PFSK-1 (cell line): ENCODE data around the gene LRRC41.

Experiments
- FOXP2 ChIP-seq: optimal IDR thresholded peaks from 2 replicates; pipeline ENCODE3; 2011; ENCODE audit warnings: borderline replicate concordance, control low read depth, inconsistent platforms; ENCODE audit not compliant: insufficient read depth; ENCODE audit errors: extremely low read length, extremely low read depth
- POLR2AphosphoS5 ChIP-seq: IDR thresholded peaks from 2 replicates; pipeline ENCODE4 v1.6.1; 2012; ENCODE audit warnings: low read depth, mild to moderate bottlenecking, control low read depth, low read length, moderate library complexity
- SIN3A ChIP-seq: IDR thresholded peaks from 2 replicates; pipeline ENCODE4 v1.6.1; 2012; ENCODE audit warnings: mild to moderate bottlenecking, low read length, moderate library complexity, borderline replicate concordance; ENCODE audit not compliant: insufficient read depth
- TAF1 ChIP-seq: IDR thresholded peaks from 2 replicates; pipeline ENCODE4 v1.6.1; 2012; ENCODE audit warnings: low read length, control low read depth, borderline replicate concordance; ENCODE audit not compliant: insufficient read depth
- TF ChIP-seq, protein P1 (sequence below), 2 experiments: IDR thresholded peaks; 2 replicates each; pipeline versions ENCODE4 v1.6.1 to v1.8.0; 2011 to 2012; ENCODE audit warnings: low read depth in 2 of 2, low read length in 2 of 2, control low read depth in 1 of 2, inconsistent platforms in 1 of 2, mild to moderate bottlenecking in 1 of 2, moderate library complexity in 1 of 2; ENCODE audit not compliant: insufficient read depth in 1 of 2

Gene LRRC41

DNA sequence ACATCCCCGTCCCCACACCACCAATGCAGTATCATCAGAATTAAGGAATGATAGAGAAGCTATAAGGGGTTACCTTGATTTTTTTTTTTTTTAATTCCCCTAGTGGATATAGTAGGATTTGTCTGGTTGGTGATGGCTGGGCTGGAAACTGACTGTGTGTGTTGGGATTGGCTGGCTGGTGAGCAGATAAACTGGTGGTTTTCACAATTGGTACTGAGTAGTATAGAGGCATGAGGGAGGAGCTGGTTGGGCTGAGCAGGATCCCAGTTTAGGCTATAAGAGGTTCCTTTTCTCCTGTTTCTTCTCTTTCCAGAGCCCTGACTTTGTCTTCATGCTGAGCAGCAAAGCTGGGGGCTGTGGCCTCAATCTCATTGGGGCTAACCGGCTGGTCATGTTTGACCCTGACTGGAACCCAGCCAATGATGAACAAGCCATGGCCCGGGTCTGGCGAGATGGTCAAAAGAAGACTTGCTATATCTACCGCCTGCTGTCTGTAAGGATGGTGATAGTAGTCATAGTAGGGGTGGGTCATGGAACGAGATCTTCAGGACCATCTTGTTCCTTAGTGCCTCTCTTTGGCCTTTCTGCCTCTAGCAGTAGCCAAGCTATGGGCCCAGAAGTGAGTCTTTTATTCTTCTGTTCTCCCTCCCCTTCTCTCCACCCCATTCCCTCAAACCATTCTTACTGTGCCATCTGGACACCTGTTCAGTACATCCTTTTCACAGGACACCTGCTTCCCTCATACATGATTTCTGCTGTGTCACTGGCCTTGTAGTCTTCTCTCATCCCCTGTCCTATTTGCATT lies 29.0 kb downstream of the LRRC41 start:
- TF ChIP-seq SIN3A (no peak), POLR2AphosphoS5 (peak; percentile 19; the same call in 1 of the 2 replicates)
- TF ChIP-seq, protein P1, sequence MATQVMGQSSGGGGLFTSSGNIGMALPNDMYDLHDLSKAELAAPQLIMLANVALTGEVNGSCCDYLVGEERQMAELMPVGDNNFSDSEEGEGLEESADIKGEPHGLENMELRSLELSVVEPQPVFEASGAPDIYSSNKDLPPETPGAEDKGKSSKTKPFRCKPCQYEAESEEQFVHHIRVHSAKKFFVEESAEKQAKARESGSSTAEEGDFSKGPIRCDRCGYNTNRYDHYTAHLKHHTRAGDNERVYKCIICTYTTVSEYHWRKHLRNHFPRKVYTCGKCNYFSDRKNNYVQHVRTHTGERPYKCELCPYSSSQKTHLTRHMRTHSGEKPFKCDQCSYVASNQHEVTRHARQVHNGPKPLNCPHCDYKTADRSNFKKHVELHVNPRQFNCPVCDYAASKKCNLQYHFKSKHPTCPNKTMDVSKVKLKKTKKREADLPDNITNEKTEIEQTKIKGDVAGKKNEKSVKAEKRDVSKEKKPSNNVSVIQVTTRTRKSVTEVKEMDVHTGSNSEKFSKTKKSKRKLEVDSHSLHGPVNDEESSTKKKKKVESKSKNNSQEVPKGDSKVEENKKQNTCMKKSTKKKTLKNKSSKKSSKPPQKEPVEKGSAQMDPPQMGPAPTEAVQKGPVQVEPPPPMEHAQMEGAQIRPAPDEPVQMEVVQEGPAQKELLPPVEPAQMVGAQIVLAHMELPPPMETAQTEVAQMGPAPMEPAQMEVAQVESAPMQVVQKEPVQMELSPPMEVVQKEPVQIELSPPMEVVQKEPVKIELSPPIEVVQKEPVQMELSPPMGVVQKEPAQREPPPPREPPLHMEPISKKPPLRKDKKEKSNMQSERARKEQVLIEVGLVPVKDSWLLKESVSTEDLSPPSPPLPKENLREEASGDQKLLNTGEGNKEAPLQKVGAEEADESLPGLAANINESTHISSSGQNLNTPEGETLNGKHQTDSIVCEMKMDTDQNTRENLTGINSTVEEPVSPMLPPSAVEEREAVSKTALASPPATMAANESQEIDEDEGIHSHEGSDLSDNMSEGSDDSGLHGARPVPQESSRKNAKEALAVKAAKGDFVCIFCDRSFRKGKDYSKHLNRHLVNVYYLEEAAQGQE (IDR thresholded peaks at IDR 0.05; ENCODE audit: insufficient read depth in 1 of 2, low read depth in 2 of 2, low read length in 2 of 2), result no peak

DNA sequence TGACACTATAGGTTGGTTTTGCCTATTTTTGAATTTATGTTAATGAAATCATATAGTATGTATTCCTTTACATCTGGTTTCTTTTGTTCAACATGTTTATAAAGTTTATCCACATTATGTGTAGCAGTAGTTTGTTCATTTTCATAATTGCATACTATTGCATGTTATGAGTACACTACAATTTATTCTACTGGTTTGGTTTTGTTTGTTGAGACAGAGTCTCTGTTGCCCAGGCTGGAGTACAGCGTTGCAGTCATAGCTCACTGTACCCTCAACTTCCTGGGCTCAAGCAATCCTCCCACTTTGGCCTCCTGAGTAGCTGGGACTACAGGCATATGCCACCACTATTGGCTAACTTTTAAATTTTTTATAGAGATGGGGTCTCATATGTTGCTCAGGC lies 34.8 kb downstream of the LRRC41 start:
- TF ChIP-seq POLR2AphosphoS5, result no peak
- TF ChIP-seq SIN3A, result no peak
- no peak for TF ChIP-seq FOXP2
- TF ChIP-seq, protein P1 (IDR thresholded peaks at IDR 0.05; ENCODE audit: insufficient read depth in 1 of 2, low read depth in 2 of 2, low read length in 2 of 2), result no peak
- TF ChIP-seq TAF1, result no peak

DNA sequence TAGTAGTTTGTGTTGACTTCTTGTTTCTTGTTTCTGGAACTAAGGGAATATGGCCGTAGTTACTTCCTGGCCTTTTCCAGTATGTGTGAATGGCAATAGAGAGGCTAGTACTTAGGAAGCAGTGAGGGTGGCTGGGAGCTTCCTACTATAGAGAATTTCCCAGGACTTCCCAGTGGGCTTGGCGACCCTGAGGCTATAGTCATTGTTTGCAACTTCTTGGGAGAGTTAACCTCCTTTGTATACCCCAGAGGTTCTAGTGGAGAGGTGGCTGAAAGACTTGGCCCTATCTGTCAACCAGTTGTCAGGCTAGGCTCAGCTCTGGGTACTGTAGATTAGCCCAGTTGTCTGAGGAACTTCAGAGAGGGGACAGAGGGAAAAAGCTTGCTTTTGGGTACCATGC lies 40.3 kb downstream of the LRRC41 start:
- no peak for TF ChIP-seq TAF1
- no peak for TF ChIP-seq POLR2AphosphoS5
- TF ChIP-seq SIN3A, result no peak
- TF ChIP-seq, protein P1 (IDR thresholded peaks at IDR 0.05; ENCODE audit: insufficient read depth in 1 of 2, low read depth in 2 of 2, low read length in 2 of 2), result no peak

DNA sequence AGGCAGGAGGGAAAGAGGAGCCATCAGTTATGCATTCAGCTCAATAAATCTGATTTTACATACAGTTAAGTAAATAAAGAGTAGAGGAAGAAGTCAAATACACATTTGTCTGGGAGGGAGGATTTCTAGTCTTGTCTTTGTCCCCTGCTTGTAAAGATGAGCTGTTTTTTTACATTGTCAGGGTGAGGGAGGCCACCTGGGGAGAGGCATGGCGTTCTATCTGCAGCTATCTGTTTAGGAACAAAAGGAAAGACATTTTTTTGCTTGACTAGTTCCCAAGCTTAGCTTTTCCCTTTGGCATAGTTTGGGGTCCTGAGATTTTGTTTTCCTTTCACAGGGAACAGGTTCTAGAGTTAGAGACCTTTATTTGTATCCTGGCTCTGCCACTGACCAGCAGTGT lies 40.9 kb downstream of the LRRC41 start:
- TF ChIP-seq SIN3A, result no peak
- no peak for TF ChIP-seq TAF1
- TF ChIP-seq POLR2AphosphoS5, result no peak
- TF ChIP-seq, protein P1 (IDR thresholded peaks at IDR 0.05; ENCODE audit: insufficient read depth in 1 of 2, low read depth in 2 of 2, low read length in 2 of 2), result no peak
- no peak for TF ChIP-seq FOXP2

DNA sequence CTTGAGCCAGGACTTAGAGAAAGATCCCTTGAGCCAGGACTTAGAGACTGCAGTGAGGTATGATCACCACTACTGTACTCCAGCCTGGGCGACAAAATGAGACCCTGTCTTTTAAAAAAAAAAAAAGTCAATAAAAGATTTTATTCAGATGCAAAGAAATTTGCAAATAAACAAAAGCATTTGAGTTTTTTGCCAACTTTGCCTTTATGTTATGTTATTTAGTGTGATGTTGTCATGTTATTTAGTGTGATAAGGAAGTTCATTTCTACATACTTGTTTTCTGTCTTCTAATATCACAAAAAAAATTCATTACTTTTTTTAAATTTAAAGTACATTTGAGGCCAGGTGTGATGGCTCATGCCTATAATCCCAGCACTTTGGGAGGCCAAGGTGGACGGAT lies 46.9 kb downstream of the LRRC41 start:
- TF ChIP-seq, protein P1 (IDR thresholded peaks at IDR 0.05; ENCODE audit: insufficient read depth in 1 of 2, low read depth in 2 of 2, low read length in 2 of 2), result no peak
